Stimulated activated naive B cell treated with anti-CD40 and anti-IgM and Interleukin-4, amounts not matched to agents 10 μg/mL and 1 μg/mL and 100 μg/mL, for 72 hours (primary cell): Measurements from ENCODE around the gene THRAP3.
A peak's percentile ranks its signal among the peaks of the same experiment; 100 is the strongest.

Experiments
- ATAC-seq, 2 donors: fragments of 150-1000 bp; cut with Tn5 transposase; replicated peaks; 2 replicates each; pipeline ENCODE4 v1.10.0; 2021; ENCODE audit warnings: moderate library complexity in 1 of 2
- DNase-seq: peaks from one replicate; pipeline ENCODE4 v3.0.0; 2021
- H3K27ac Mint-ChIP-seq: one replicate; pipeline ENCODE4 v1.8.0; 2022; ENCODE audit warnings: mild to moderate bottlenecking, mixed read lengths
- H3K27me3 Mint-ChIP-seq, 2 donors: one replicate each; pipeline ENCODE4 v1.8.0; 2022; ENCODE audit warnings: mixed read lengths in 2 of 2
- H3K36me3 Mint-ChIP-seq, 2 donors: one replicate each; pipeline ENCODE4 v1.8.0; 2022; ENCODE audit warnings: mixed read lengths in 2 of 2, mild to moderate bottlenecking in 1 of 2
- H3K4me1 Mint-ChIP-seq, 2 donors: one replicate each; pipeline ENCODE4 v1.8.0; 2022; ENCODE audit warnings: mixed read lengths in 2 of 2, mild to moderate bottlenecking in 1 of 2
- H3K4me3 Mint-ChIP-seq, 2 donors: one replicate each; pipeline ENCODE4 v1.8.0; 2022; ENCODE audit warnings: mild to moderate bottlenecking in 2 of 2, mixed read lengths in 2 of 2, moderate library complexity in 1 of 2
- H3K9me3 Mint-ChIP-seq, 2 donors: one replicate each; pipeline ENCODE4 v1.8.0; 2022; ENCODE audit warnings: mixed read lengths in 2 of 2, mild to moderate bottlenecking in 1 of 2

Gene THRAP3

DNA sequence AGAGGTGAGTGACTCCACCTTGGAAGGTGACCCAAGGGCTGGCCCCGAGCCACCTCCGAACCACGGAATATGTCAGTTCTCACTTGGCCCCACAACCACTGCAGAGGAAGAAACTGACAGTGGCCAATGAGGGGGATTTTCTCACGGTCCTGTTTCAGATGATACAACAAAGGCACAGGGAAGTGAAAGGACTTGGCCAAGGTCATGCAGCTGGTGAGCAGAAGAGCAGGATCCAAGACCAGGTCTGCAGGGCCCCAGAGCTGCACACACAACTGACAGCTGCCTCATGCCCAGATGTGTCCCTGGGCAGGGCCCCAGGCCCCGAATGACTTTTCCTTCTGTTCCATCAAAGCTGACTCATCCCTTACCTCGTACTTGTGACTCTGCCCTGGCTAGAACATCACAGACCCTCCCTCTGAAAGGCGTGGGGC is 125.0 kb downstream of the THRAP3 start:
- peak; percentile 39 for DNase-seq
- no peaks in the 10 kb centered on the region for H3K27me3 Mint-ChIP-seq
- H3K36me3 Mint-ChIP-seq: peaks cover 47 to 67% of the 10 kb centered on the region in 2 donors
- ATAC-seq: peak; percentile 88 to 91
- H3K4me1 Mint-ChIP-seq: peaks cover 36 to 39% of the 10 kb centered on the region in 2 donors
- no peaks in the 10 kb centered on the region for H3K9me3 Mint-ChIP-seq
- H3K4me3 Mint-ChIP-seq: no peak overlapping the region
- no peak overlapping the region for H3K27ac Mint-ChIP-seq

DNA sequence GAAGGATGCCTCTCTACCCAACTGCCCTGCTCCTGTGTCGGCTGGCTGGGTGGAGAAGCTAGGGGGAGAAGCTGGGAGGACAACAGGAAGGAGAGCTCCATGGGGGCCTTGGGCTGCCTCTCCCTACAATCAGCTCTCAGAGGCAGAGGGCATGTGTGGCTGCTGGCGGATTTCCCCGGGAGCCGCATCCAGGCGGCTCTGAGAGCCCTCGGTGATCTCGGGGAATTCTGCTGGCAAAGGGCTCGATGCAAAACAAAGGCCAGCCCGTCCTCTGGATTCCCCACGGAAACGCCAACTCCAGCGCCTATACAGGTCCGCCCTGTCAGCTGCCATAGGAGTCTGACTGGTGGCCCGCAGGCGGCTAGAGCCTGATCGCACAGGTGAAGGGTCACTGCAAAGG is 125.6 kb downstream of the THRAP3 start:
- H3K9me3 Mint-ChIP-seq: no peaks in the 10 kb centered on the region
- no peaks in the 10 kb centered on the region for H3K27me3 Mint-ChIP-seq
- no peak overlapping the region for H3K27ac Mint-ChIP-seq
- H3K4me1 Mint-ChIP-seq: peaks cover 34 to 39% of the 10 kb centered on the region in 2 donors
- DNase-seq: no peak
- no peak for ATAC-seq
- peaks cover 47 to 66% of the 10 kb centered on the region in 2 donors for H3K36me3 Mint-ChIP-seq
- no peak overlapping the region for H3K4me3 Mint-ChIP-seq

DNA sequence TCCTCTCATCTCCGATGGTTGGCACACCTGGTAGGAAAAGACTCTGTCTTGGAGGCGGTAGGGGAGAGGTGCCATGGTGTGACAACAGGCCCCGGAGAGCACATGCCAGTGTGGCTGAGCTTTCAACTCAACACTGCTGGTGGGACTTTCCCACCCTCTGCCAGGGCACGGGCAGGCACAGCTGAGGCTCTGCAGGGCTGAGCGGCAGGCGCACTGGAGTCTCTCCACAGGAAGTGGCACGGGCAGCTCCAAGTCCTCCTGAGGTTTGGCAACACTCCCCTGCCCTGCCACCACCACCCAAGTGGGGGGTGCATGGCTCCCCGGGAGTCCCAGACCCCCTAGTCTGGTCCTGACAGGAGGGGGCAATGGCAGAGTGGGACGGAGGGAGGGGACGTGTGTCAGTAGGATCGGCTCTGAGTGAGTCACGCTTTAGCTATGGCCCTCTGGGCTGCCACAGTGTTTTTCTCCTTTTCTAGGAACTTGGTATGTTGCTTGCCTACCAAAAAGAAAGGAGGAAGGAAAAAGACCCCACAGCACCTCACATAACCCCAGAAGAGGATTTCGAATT is 126.5 kb downstream of the THRAP3 start:
- Mint-ChIP-seq H3K4me1 (peaks cover 31 to 39% of the 10 kb centered on the region in 2 donors), H3K27me3 (no peaks in the 10 kb centered on the region), H3K36me3 (peaks cover 44 to 64% of the 10 kb centered on the region in 2 donors), H3K27ac (peak overlapping the region; percentile 32), H3K4me3 (peak overlapping the region in 1 of 2 donors; percentile 37), H3K9me3 (no peaks in the 10 kb centered on the region)
- DNase-seq (no peak), ATAC-seq (peak; percentile 77 to 81)

DNA sequence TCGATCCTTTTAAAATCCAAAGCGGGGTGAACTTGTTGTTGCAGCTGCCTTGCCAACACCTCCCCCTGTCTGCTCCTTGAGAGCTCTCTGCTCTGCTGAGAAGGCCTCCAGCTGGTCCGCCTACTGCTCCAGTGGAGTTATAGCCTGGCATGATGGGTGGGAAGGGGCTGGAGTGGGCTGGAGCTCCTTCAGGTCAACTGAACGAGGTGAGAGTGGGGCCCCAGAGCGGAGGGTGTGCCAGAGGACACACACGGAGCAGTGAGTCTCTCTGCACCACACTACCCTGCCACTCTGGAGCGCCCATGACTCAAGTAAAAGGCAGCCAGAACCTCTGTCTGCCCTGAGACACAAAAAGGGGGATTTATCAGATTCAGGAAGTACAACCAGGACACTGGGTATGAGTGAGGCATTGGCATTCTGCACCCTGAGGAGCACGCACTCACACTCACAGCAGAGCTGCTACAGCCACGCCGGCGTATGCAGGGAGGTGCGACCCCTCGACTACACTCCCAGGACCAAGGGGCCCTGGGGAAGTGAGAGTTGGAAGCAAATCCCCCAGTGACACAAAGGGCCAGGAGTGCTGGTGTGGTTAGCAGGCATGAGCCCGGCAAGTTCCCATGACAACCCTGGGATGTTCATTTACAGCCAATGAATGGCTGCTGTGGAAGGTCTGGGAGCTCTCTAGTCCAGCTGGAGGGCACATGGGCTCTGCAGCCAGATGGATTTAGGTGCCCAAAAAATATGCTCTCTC is 127.2 kb downstream of the THRAP3 start:
- Mint-ChIP-seq H3K27me3 (no peaks in the 10 kb centered on the region), H3K4me1 (peaks cover 31 to 39% of the 10 kb centered on the region in 2 donors), H3K27ac (peak overlapping the region; percentile 83), H3K36me3 (peaks cover 41 to 61% of the 10 kb centered on the region in 2 donors), H3K4me3 (peak overlapping the region in 1 of 2 donors; percentile 37), H3K9me3 (no peaks in the 10 kb centered on the region)
- ATAC-seq: peak; percentile 4 to 18
- no peak for DNase-seq

DNA sequence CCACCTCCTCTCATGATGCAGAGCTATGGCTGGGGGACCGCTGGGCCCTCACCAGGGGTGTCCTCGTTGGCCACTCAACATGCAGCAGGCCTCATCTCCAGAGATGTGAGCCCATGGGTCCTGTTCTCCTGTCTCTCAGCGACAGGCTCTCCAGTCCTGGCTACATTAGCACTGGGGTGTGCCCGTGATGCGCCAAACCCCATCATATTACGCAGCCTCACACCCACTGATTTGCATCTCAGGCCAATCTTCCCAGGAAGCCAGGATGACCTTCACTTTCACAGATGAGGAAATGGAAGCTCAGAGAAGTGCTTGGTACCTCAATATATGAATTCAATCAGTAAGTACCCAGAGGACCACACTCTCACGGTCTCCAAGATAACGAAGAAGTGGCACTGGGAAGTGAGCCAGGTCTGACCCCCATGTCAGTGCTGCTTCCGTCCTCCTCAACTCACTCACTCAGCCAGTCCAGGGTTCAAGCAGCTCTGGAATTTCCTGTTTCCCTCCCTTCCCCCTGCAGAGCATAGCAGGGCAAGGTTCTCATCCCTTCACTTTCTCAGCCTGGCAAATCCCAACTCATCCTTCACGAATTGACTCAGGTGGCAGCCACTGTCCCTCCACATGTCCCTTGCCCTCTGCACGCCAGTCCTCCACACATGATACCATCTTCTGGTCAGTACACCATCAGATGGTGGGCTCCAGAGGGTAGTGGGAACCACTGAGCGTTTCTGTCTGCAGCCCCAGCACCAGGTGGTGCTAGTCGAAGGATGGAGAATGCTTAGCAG is 128.1 kb downstream of the THRAP3 start:
- no peak for ATAC-seq
- no peak overlapping the region for H3K4me3 Mint-ChIP-seq
- H3K27me3 Mint-ChIP-seq: no peaks in the 10 kb centered on the region
- no peak for DNase-seq
- H3K27ac Mint-ChIP-seq: no peak overlapping the region
- H3K4me1 Mint-ChIP-seq: peaks cover 31 to 39% of the 10 kb centered on the region in 2 donors
- peaks cover 37 to 61% of the 10 kb centered on the region in 2 donors for H3K36me3 Mint-ChIP-seq
- H3K9me3 Mint-ChIP-seq: no peaks in the 10 kb centered on the region

DNA sequence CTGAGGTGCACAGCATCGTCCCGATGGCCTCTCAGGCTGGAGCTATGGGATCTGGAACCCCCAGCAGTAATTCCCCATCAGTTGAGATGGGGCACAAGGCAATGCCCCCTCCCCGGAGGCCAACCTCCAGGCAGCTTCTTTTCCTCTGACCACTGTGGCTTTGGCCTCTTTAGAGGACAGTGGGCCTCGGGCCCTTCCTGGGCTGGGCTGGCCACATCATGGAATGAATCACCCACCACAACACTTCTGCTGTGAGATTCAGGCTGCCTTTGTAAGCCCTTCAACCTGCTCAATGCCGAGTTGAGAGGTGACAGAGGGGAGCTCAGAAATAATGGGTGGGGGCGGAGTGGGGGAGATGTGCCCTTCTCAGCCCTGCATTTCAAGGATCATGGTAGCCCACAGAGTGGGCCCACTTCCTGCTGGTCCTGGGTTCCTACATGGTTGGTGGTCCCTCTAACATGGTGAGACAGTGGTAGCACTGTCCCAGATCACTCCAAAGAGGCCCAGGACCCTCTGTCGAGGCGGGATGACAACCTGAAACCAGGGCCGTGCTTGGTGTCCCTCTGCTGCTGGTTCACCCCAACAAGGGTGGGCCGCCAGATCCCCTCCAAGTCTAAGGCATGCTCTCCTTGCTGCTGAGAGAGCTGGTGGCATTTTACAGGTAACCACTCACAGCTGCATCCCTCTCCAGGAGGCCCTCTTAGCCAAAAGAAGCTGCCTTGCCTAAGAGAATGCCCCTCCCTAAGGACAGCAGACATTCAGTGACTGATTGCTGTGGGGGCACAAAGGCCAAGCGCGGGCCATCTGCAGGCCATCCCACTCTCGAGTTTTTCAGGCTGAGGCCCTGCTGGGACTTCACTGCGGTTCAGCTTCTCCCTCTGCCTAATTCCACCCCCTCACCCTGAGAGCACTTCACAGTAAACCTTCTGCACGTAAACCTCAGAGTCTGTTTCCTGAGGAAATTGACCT is 129.0 kb downstream of the THRAP3 start:
- no peaks in the 10 kb centered on the region for H3K9me3 Mint-ChIP-seq
- no peak for DNase-seq
- no peak overlapping the region for H3K27ac Mint-ChIP-seq

DNA sequence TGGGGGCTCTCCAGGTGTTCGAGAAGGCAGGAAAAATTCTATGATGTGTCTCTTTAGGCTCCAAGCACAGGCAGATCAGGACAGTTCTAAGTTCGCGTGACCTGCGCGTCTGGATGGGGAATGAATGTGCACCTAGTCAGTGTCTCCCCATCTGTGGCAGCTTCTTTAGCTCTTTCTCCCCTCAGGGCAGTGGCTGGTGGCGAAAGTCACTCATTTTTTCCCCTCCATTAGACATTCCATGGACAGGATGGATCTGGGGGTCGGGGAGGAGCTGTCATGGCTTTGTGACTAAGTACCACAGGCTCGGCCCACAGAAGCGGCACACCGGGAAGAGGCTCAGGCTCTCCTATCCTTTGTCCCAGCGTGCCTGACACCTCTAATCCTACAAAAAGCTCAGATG is 130.2 kb downstream of the THRAP3 start:
- Mint-ChIP-seq H3K27me3 (no peaks in the 10 kb centered on the region), H3K4me3 (no peak overlapping the region), H3K9me3 (no peaks in the 10 kb centered on the region), H3K36me3 (peaks cover 42 to 62% of the 10 kb centered on the region in 2 donors), H3K27ac (peak overlapping the region; percentile 17), H3K4me1 (peaks cover 30 to 40% of the 10 kb centered on the region in 2 donors)
- no peak for ATAC-seq
- no peak for DNase-seq

More for the DNA sequence above, 129.0 kb downstream of the THRAP3 start:
- Mint-ChIP-seq H3K36me3 (peaks cover 39 to 60% of the 10 kb centered on the region in 2 donors), H3K4me1 (peaks cover 31 to 39% of the 10 kb centered on the region in 2 donors), H3K27me3 (no peaks in the 10 kb centered on the region), H3K4me3 (no peak overlapping the region)
- no peak for ATAC-seq
